CD4-positive, alpha-beta T cell treated with Interferon alpha-2 for 1 hour (primary cell): ENCODE data around the gene SAP30.

ENCODE experiments used
- DNase-seq, 2 donors: peaks; one replicate each; pipeline ENCODE4 v3.0.0-alpha.2; 2020 to 2022

The SAP30 gene, protein sequence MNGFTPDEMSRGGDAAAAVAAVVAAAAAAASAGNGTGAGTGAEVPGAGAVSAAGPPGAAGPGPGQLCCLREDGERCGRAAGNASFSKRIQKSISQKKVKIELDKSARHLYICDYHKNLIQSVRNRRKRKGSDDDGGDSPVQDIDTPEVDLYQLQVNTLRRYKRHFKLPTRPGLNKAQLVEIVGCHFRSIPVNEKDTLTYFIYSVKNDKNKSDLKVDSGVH

GRCh38 chr4:173370477-173371291, at the start of gene SAP30:
SAP30 (plus strand) TSS chr4:173370954; CDS start chr4:173371183, 229 bp downstream.
- peak; percentile 97 to 98 for DNase-seq

GRCh38 chr4:173325007-173325736, 45.6 kb upstream of the SAP30 start:
- DNase-seq = no peak

DNA sequence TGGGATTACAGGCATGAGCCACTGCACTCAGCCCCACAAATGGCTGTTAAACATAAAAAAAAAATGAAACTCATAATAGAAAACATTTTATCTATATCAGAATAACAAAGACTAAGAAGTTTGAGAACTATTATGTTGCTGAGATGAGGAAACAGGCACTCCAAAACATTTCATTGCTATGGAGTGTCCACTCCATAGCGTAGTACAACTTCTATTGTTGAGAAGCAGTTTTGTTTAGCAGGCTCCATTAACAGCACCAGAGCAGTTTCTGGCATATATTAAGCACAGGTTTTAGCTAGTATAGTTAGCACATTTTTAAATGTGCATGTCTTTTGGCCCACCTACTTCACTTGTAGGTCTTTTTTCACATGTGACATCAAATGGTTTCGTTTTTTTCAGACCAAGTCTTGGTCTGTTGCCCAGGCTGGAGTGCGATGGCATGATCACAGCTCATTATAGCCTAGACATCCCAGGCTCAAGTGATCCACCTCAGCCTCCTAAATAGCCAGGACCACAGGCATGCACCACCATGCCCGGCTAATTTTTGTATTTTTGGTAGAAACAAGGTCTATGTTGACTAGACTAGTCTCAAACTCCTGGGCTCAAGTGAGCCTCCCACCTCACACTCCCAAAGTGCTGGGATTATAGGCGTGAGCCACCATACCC, 42.4 kb upstream of the SAP30 start:
- DNase-seq = no peak

- no peak for DNase-seq
Measured at GRCh38 chr4:173330590-173330989, 40.2 kb upstream of the SAP30 start.

- peak in 1 of 2 donors; percentile 33 for DNase-seq
Measured at GRCh38 chr4:173332021-173332487, 38.7 kb upstream of the SAP30 start.

DNA sequence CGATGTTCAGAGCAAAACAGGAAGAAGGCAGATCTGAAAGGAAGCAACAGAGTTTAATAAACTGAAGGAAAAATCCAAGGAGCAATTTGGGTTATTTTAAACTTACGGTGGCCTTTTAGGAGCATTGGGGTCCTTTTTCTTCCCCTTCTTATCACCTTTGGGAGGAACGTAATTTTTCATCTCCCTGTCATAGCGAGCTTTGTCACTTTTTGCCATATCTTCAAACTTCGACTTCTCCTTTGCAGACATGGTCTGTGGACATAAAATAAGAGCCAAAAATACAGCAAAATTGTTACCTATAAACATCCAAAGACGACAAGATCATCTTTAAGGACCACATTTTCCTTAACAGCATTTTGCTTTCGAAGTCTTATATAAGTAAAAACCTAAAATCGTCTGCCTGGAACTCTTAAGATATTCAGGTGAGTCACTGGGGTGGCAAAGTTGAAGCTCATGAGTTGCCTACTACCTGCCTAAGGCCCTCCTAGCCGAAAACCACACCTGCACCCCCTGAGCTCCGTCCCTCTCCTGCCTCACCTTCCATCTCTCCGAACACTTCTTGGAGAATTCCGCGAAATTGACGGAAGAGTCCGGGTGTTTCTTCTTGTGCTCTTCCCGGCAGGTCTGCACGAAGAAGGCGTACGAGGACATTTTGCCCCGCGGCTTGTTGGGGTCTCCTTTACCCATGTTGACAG, 37.6 kb upstream of the SAP30 start:
- DNase-seq = peak in 1 of 2 donors; percentile 24

DNA sequence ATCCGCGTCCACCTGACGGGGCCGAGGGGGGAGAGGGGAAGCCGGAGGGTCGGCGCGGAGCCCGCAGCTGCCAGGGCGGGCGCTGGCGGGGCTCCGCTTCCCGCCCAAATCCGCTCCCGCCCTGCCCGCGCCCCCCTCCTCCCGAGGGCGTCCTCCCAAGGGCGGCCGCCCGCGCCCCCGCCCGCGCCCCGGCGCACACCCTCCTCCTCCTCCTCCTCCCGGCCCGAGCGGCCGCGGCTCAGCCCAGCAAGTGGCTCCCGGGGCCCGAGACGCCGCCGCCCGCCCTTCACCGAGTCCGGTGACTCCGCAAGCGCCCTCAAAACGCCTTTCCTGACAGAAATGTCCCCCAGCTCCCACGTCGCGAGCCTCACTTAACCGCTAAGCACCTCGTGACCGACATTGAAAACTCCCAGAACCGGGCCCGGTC, 37.1 kb upstream of the SAP30 start:
- DNase-seq = peak; percentile 23 to 58

GRCh38 chr4:173334085-173334890, 36.5 kb upstream of the SAP30 start, which contains the start of gene HMGB2:
HMGB2 (minus strand) TSS chr4:173334358; CDS start chr4:173333649, 709 bp downstream.
- DNase-seq = peak; percentile 99 to 100

- DNase-seq = peak in 1 of 2 donors; percentile 35
Measured at GRCh38 chr4:173334891-173335752, 35.6 kb upstream of the SAP30 start.

- no peak for DNase-seq
Measured at GRCh38 chr4:173337463-173337862, 33.3 kb upstream of the SAP30 start.

GRCh38 chr4:173343832-173344397, 26.8 kb upstream of the SAP30 start:
- DNase-seq = no peak

GRCh38 chr4:173345648-173346047, 25.1 kb upstream of the SAP30 start:
- DNase-seq = no peak

- DNase-seq = no peak
Measured at GRCh38 chr4:173346074-173346473, 24.7 kb upstream of the SAP30 start.

DNA sequence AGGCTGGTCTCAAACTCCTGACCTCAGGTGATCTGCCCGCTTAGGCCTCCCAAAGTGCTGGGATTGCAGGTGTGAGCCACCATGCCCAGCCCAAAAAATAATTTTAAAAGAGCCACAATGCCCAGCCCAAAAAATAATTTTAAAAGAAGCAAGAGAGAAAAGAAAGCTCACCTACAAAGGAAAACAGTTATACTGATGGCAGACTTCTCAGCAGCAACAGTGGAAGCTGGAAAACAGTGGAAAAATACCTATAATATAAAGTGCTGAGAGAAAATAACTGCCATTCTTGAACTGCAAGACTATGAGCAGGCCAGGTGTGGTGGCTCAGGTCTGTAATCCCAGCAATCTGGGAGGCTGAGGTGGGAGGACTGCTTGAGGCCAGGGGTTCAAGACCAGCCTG, 23.3 kb upstream of the SAP30 start:
- no peak for DNase-seq

- DNase-seq = no peak
Measured at GRCh38 chr4:173357939-173358338, 12.8 kb upstream of the SAP30 start.

- no peak for DNase-seq
Measured at GRCh38 chr4:173360587-173361221, 10.1 kb upstream of the SAP30 start.

GRCh38 chr4:173362666-173363065, 8.1 kb upstream of the SAP30 start:
- DNase-seq = no peak

DNA sequence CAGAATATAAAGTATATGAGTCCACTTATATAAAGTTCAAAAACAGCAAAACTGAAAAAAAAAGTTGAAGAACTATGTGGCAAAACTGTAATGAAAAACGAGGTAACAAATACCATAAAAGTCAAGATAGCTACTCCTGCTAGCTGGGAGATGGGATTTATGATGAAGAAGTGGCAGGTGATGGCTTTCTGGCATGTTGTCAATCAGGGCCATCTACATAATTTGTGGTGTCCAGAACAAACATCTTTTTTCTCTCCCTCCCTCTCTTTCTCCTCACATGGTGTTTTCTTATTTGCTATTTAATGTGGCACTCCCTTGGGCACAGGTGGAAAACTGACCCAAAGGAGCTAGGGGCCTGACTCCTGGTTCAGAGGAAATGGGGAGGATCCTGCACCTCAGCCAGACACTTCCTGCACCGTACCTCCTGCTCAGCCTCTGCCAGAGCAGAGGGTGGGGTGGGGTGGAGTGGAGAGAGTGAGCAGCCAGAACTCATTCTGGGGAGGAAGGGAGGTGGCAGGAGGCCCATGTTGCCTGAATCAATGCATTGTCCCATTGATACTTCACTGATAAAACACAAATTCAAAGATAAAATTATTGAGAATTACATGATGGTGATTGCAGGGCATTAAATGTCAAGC, 5.3 kb upstream of the SAP30 start:
- no peak for DNase-seq

DNA sequence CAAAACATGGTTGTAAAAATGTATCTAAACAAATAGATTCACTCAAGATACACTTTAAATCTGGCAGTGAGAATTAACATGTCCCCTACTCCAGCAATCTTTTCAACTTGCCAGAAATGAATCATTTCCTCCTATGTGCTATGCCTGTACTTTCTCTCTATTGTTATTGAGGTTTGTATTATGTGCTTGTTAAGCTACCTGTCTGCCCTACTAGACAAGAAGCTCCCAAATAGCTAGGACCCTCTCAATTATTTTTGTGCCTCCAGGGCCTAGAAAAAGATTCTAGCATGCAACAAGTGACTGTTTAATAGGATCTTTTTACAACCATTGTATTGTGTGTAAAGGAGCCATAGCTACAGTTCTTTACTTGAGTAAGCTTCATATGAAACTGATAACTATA, 3.5 kb upstream of the SAP30 start:
- no peak for DNase-seq
